ENCODE results near the gene CLIC4.

DNA sequence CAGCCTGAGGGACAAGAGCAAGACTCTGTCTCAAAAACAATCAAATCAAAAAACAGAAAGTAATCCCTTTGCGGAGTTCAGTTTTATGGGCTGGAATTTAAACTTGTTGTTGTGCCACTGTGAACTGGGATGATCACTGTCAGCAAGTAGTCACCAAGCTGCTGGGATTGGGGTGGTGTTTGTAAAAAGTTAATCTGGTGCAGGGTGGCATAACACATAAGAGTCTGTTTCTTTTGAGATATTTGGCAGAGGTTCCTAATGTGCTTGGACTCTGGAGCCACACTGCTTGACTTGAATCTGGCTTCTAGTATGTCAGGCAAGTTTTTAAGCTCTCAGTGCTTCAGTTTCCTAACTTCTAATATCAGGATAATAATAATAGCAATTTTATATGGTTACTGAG is 6.6 kb downstream of the CLIC4 start:
- TF ChIP-seq, protein P1, sequence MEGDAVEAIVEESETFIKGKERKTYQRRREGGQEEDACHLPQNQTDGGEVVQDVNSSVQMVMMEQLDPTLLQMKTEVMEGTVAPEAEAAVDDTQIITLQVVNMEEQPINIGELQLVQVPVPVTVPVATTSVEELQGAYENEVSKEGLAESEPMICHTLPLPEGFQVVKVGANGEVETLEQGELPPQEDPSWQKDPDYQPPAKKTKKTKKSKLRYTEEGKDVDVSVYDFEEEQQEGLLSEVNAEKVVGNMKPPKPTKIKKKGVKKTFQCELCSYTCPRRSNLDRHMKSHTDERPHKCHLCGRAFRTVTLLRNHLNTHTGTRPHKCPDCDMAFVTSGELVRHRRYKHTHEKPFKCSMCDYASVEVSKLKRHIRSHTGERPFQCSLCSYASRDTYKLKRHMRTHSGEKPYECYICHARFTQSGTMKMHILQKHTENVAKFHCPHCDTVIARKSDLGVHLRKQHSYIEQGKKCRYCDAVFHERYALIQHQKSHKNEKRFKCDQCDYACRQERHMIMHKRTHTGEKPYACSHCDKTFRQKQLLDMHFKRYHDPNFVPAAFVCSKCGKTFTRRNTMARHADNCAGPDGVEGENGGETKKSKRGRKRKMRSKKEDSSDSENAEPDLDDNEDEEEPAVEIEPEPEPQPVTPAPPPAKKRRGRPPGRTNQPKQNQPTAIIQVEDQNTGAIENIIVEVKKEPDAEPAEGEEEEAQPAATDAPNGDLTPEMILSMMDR (IDR thresholded peaks at IDR 0.05), result no peak
- TF ChIP-seq POLR2A (IDR thresholded peaks at IDR 0.05), result no peak
